ENCODE measurements around the gene ACSL1. TPM values are rescaled to one million over a fixed set of nuclear protein-coding genes. Genes with fewer than 3 reads are reported as not detected.

Gene ACSL1
- total RNA-seq, 2 experiments from 2014 or later = 24.5 to 25.8 TPM

- POLR2A ChIA-PET = no interaction called here
- CTCF ChIA-PET = no interaction called here
These were observed 8.1 kb downstream of the ACSL1 start for GRCh38 chr4:184817494-184818215.

- POLR2A ChIA-PET = no interaction called here
- CTCF ChIA-PET = no interaction called here
These were observed 8.8 kb downstream of the ACSL1 start for GRCh38 chr4:184816962-184817361.

GRCh38 chr4:184815046-184815877 is 10.5 kb downstream of the ACSL1 start:
- ChIA-PET POLR2A (interaction anchor here (1.0 kb wide), 1 partner anchor 9 kb away, joined by 4 read pairs; no protein-coding TSS in a partner anchor), CTCF (interaction anchor here (0.6 kb wide), 1 partner anchor 107 kb away, joined by 3 read pairs; no protein-coding TSS in a partner anchor)

GRCh38 chr4:184814686-184815045 is 11.1 kb downstream of the ACSL1 start:
- CTCF ChIA-PET = interaction anchor here (0.6 kb wide), 1 partner anchor 106 kb away, joined by 3 read pairs; no protein-coding TSS in a partner anchor
- POLR2A ChIA-PET = interaction anchor here (1.0 kb wide), 1 partner anchor 10 kb away, joined by 4 read pairs; no protein-coding TSS in a partner anchor

GRCh38 chr4:184812651-184813181 is 13.1 kb downstream of the ACSL1 start:
- POLR2A ChIA-PET = no interaction called here
- CTCF ChIA-PET = no interaction called here

- ChIA-PET POLR2A (no interaction called here), CTCF (no interaction called here)
These were observed 13.6 kb downstream of the ACSL1 start for GRCh38 chr4:184812199-184812542.

GRCh38 chr4:184811526-184812198 is 14.1 kb downstream of the ACSL1 start:
- ChIA-PET POLR2A (no interaction called here), CTCF (no interaction called here)

GRCh38 chr4:184810720-184811119 is 15.0 kb downstream of the ACSL1 start:
- CTCF ChIA-PET = no interaction called here
- POLR2A ChIA-PET = no interaction called here

GRCh38 chr4:184808713-184809050 is 17.1 kb downstream of the ACSL1 start:
- ChIA-PET CTCF (no interaction called here), POLR2A (no interaction called here)

GRCh38 chr4:184807797-184808712 is 17.7 kb downstream of the ACSL1 start:
- POLR2A ChIA-PET = no interaction called here
- CTCF ChIA-PET = no interaction called here

- POLR2A ChIA-PET = no interaction called here
- CTCF ChIA-PET = no interaction called here
These were observed 18.5 kb downstream of the ACSL1 start for GRCh38 chr4:184807256-184807655.

GRCh38 chr4:184806711-184807110 is 19.1 kb downstream of the ACSL1 start:
- ChIA-PET CTCF (no interaction called here), POLR2A (no interaction called here)

- CTCF ChIA-PET = no interaction called here
- POLR2A ChIA-PET = no interaction called here
These were observed 19.6 kb downstream of the ACSL1 start for GRCh38 chr4:184806229-184806550.

- ChIA-PET POLR2A (no interaction called here), CTCF (no interaction called here)
These were observed 20.1 kb downstream of the ACSL1 start for GRCh38 chr4:184805462-184806228.

GRCh38 chr4:184804621-184805020 is 21.1 kb downstream of the ACSL1 start:
- ChIA-PET CTCF (no interaction called here), POLR2A (no interaction called here)

GRCh38 chr4:184803874-184804273 is 21.9 kb downstream of the ACSL1 start:
- ChIA-PET POLR2A (no interaction called here), CTCF (no interaction called here)

- POLR2A ChIA-PET = no interaction called here
- CTCF ChIA-PET = no interaction called here
These were observed 22.6 kb downstream of the ACSL1 start for GRCh38 chr4:184803133-184803532.

GRCh38 chr4:184802697-184803015 is 23.1 kb downstream of the ACSL1 start:
- CTCF ChIA-PET = no interaction called here
- POLR2A ChIA-PET = no interaction called here

All from activated CD8-positive, alpha-beta memory T cell treated with anti-CD3 and anti-CD28 coated beads for 36 hours (primary cell).